Islet precursor cell (in vitro differentiated cells): ENCODE data around the gene GRIN2C.

ENCODE experiments used
- DNase-seq: peaks from one replicate; pipeline ENCODE4 v3.0.0-alpha.2; 2018

The GRIN2C gene

DNA sequence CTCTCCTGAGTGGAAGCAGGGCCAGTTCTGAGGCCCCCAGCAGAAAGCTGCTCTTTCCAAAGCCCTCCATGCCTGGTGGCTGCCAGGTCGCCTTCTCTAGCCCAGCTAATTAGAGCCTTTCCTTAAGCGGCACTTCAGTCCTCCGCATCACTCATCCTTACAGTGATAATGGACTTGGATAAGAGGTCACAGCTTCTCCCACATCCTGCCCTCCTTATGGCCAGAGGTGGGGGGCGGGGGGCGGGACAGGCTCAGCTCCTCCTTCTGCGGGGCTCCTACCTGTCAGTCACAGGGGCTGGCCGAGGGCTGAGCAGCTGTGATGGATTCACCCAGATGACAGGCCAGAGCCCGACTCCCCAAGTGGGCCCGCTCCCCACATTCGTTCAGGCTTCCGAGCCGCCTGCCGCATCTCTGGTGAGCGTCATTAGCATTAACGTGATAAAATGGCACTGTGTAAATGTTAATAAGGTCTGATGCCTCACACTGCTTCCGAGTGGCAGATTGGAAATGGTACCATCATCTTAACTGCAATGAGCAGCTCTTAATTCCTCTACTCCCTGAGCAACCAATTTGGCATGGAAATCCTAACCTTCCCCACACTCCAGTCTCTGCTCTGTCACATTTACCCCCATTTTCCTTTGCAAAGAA lies 41.3 kb downstream of the GRIN2C start:
- no peak for DNase-seq

DNA sequence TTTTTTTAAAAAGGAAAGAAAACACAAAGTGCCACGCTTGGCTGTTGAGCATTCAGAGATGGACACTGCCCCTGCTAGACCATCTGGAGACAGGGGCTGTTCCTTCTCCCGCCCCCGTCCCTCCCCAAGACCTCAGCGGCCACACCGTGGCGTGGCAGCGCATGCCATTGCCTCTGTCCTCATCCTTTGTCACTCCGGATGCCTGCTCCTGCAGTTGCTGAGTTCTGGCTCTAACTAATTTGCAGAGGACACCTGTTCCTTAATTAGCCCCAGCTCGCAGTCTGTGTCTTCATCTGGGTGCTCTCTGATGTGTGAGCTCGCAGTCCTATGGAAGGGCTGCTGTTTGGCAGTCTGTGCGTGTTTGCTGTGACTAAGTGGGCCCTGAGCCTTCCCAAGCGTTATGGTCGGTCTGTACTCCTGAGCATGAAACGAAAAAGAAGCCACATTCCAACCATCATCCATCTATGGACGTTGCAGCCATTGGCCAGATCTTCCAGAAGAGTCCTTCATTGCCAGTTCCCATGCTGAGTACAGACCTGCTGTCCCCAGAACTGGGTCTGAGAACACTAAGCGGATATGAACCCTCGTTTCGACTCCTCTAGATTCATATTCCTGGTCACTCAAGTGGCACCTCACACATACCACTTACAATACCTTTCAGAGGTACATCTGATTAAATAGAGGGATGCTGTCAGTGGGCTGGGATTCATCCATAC lies 42.6 kb downstream of the GRIN2C start:
- no peak for DNase-seq

DNA sequence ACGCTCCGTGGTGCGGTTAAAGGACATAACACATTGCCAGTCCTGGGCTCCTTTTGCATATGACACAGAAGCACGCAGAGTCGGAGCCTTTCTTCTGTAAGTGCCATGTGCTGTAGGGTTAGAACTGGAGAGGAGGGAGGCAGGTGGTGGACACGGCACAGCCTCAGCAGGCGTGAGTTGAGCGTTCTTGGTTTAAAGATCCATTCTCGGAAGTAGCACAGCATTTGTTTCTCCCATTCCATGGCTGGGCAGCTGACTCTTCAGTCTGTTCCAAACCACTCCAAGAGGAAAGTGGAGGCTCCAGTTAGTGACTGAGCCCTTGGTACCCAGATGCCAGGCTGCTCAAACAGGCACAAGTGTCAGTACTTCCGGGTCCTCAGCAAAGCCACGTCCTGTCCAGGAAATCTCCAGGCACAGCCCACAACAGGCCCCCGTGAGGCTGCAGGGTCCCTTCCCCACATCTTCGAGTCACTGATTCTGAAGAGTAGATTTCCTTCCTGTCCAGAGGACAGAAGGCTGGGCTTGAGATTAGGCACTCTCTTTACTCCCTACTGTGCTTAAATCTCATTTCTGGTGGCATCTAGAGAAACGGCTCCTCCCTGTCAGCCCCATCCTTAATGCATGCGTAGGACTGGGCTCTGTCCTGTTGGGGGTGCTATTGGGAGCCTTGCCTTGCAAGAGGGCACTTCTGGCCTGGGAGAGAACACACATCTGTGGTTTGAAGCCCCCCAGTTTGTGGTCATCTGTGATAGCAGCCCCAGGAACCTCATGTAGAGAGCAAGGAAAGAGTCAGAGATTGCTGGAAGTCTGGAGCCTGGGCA lies 43.9 kb downstream of the GRIN2C start:
- DNase-seq, result no peak

DNA sequence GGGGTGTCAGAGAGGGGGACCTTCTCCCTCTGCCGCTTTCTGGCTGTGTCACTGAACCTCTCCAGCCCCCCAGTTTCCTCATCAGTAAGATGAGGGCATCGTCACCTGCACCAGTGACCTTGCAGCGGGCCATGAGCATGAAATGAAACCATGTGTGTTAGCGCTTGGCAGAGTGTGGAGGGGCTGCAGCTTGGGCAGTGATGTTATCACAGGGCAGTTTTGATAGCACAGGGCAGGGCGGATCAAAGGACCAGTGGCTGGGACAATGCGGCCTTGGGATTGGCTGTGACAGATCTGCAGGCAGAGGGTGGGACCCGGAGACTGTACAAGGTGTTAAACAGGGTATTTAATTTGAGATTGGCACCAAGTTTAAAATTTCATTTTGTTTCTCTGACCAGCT lies 44.6 kb downstream of the GRIN2C start:
- DNase-seq, result no peak

DNA sequence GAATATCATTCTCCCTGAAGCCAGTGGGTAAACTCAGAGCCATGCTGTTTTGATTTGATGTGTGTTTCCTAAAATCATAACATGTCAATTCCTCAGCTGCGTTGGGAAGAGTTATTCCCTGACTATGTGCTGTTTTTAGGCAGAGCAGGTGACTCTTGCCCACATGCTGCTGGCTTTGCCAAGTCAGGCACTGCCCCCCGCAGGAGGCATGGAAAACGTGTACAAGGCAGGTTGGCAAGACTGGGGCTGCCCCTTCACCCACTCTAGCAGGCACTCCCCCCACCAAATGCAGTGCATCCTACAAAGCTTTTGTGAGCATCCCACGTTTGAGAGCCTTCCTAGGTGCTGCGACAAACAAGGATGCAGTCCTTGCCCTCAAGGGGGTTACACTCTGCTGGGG lies 45.2 kb downstream of the GRIN2C start:
- no peak for DNase-seq

DNA sequence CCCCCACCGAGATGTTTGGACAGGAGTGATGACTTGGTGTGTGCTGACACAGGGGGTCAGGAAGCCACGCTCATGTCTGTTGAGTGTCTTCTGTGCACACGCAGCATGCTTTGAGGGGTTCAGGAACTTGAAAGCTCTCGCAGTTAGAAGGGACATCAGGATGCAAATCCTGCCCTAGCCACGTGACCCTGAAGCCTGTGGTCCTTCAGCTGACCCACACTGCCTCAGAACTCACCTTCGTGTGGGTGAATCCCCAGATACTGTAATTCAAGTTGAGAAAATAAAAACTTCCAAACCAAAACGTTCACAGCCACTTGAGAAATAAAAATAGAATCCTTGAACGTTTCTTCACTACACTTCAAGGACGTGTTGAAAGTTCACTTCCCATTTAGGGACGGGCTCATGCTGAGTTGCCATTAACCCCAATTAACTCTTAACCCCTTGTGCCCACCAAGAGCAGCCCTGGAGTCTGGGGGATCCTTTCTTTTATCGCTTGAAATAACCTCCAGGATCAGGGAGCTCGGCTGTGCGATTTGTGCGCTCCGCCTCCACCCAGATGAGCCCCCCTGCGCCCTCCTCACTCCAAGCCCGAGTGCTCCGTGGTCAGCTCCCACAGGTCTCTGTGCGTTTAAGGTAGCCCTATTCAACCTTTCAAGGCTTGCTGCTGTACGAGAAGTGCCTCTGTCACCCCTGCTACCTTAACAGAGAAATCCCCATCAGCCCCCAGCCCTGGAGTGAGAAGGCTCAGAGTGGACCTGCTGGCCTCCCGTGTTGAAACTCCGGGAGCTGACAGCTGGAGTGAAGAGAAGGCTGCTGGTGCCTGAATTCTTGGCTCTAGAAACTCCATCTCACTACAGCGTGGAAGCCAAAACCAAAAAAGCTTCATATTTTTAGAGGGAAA lies 47.3 kb downstream of the GRIN2C start:
- DNase-seq, result no peak

DNA sequence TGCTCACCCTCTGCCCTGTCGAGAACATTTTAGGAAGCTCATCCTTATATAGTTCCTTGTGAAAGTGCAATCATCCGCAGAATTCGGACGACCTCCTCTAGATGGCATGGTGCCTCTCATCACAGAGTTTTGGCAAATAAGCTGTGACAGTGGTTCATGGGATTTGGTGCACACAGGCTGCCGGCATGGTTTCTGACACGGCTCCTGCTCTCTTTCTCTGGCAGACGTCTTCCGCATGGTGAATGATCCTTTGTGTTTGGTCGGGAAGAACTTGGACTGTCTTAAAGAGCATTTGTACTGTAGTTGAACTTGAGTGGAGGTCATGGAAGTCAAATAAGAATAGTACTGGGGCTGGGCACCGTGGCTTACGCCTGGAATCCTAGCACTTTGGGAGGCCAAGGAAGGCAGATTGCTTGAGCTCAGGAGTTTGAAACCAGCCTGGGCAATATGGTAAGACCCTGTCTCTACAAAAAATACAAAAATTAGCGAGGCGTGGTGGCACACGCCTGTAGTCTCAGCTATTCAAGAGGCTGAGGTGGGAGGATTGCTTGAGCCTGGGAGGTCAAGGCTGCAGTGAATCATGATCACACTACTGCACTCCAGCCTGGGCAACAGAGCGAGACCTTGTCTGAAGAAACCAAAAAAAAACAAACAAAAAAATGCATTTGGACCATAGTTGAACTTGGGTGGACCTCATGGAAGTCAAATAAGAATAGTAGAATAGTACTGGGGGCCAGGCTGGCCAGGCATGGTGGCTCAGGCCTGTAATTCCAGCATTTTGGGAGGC lies 48.8 kb downstream of the GRIN2C start:
- DNase-seq, result no peak

DNA sequence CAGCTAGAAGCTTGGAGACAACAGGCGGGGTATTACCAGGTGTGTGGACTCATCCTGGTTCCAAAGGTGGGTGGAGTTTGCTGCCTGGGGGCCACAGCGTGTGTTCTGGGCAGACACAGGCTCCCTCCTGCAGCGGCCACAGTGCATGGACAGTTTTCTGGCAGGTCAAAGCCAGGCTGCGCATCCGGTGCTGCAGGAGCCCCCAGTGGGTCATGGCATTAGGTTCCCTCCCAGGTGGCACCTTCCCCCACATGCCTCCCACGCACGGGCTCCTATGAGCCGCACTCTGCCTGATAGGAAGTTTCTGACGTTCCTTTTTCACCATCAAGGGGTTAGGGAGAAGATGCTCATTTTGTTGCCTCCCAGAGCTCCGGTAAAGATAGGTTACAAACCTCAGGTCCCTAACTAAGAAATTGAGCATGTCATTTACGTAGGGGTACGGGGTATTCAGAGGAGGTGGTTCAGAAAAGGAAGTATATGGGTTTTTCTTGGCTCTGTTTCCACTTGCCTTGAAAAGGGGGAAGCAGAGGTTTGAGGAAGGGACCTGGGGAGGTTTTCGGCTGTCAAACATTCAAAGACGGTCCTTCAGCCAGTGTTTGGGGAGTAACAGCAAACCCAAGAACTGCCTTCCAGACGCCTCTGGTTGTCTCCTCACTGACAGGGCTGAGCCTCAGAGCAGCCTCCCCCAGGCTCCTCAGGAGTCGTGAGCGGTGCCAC lies 50.8 kb downstream of the GRIN2C start:
- DNase-seq, result no peak

DNA sequence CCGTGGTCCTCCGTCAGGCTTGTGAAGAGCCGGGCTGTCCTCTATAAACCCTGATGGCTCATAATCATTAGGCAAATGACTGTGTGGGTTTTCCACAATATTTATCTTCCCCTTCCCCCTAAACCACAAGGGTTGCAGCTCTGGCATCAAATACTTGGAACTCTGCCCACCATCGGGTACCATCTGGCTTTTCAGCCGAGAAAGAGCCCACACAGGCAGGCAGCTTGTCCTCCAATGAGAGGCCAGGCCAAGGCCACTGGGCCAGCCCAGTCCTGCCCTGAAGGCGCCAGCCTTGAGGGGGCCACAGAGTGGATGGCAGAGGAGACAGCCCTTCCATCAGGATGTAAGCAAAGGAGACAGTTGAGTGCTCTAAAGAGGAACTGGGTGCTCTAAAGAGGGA lies 51.8 kb downstream of the GRIN2C start:
- no peak for DNase-seq

DNA sequence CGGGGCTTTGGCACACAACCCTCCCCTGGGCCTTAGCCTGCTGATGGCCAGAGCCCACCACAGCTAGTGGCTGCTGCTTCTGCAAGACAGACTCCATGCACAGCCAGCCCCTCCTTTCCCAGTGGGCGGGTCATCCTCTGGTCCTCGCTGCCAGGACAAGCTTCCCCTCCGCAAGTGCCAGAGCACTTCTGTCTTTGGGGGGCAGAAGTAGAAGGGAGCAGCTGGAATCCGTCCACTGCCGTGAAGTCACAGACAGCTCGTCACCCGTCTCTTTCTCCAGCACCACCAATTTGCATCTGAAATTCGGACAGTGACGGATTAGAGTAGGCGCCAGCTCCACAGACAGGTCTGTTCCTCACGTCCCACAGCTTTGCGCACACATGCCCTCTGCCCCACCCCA lies 52.2 kb downstream of the GRIN2C start:
- DNase-seq, result no peak

DNA sequence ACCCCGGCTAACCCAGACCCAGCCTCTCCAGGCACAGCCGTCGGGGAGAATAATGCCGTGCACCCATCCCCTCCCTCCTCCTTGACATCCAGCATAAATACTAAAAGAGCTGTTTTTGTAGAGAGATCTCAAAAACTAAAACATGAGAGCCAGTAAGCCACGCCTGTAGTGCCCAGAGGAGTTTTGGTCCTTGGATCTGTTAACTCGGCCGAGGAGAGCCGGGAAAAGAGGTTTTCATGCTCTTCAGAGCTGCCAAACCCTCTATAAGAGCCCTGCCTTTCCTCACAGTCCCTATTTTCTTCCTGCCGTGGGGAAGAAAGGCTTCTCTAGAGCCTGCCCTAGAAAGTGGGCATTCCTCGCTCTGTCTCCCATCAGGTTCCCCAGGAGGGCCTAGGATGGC lies 53.4 kb downstream of the GRIN2C start:
- no peak for DNase-seq

DNA sequence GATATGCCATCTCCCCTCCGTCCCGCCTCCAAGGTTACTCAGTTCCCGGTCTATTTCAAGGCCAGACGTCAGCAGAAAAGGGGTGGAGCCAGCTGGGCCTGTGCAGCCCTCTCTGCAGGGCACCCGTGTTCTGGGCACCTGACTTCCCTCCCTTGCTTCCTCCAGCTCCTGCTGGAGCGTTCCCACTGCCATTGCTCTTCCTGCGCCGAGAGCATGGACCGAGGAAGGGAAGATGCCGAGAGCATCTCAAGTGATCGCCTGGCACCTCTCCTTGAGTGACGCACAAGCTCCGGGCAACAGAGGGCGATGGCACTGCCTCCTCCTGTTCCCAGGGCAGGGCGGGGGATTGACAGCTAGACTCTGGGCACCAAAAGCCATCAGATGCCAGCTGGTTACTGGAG lies 54.1 kb downstream of the GRIN2C start:
- DNase-seq, result no peak

DNA sequence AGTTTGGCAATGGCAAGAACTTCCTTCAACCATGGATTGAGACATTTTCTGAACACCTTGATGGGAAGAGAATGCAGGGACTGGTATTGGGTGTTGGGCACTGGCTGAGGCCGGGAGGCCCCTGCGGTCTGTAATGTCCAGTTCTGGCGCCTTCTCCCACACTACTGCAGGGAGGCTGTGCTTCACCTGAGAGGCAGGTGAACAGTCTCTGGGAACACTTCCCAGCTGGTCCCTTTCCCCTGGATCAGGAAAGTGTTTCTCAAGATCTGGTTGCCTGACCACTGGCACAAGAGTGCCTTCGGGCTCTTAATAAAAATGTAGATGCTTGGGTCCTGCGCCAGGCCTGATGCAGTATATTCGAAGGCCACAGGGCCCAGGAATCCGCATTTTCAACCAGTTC lies 55.0 kb downstream of the GRIN2C start:
- DNase-seq, result no peak

DNA sequence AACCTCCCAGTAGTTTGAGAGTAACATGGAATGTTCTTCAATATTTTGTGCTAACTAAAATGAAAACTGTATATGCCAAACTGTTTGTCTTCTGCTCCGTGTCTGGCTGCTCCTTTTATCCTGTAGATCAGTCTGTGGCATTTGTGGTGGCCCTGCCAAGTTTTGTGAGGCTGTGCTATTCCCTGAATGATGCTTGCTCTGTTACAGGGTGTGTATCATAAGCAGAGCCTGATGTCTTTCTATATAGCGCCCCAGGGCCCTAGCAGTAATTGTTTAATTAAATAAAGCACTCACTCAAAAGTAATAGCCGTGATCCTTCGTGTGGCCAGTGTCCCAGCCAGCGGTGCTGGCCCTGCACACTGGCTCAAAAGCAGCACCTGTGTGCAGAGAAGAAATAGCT lies 55.7 kb downstream of the GRIN2C start:
- no peak for DNase-seq

DNA sequence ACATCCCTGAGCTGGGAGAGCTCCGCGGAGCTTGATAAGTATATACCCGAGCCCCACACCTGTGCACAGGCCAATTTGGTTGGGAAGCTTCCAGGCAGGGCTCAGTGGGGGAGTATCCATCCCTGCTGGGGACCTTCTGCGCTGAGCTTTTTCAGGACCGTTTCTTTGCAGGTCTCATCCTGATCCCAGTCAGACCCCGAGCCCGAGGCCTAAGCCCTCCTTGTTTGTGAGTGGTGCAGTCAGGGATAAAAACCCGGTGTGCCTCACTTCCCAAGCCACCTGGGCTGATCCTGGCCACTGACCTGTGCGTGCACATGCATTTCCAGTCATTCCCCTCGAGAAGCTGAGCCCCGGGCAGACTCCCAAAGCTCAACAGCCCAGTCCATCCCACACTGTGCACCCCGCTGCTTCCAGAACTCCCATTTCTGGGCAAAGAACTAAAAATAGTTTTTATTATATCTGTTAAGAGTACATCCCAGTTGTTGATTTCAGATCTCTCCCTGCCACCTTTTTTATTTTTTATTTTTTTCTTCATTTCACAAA lies 56.2 kb downstream of the GRIN2C start:
- no peak for DNase-seq

DNA sequence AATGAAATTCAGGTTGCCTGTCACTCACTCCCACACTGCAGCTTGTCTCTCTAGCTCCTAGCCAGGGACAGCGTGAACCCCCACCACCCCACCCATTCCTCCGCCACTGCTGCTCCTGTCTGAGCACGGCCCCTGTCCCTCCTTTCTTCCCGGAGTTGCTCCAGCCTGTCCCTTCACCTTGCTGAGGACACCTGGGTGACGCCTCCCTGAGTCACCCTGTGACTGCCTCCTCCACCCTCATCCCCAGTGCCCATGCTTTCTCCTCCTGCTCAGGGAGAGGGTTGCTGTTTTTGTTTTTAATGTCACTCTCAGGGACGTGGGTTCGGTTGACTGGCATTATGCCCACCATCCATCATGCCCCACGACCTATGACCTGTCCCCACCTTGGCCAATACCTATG lies 57.8 kb downstream of the GRIN2C start:
- DNase-seq, result no peak

DNA sequence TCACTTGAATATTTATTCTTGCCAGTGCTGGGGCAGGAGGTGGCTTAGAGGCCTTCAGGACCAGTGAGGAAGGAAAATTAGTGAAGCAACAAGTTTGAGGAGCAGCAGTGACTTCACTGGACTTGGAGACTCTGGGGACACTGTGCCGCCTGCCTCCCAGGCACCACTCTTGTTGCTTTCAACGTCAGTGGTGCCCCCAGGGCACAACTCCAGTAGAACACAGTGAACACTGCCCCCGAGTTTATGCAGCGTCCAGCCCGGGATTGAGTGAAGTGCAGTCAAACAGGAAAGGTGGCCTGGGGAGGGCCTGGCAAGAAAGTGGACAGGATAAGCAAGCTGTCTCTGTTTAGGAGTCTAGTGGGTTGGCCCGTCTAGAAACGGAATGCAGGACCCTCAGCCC lies 59.2 kb downstream of the GRIN2C start:
- no peak for DNase-seq

DNA sequence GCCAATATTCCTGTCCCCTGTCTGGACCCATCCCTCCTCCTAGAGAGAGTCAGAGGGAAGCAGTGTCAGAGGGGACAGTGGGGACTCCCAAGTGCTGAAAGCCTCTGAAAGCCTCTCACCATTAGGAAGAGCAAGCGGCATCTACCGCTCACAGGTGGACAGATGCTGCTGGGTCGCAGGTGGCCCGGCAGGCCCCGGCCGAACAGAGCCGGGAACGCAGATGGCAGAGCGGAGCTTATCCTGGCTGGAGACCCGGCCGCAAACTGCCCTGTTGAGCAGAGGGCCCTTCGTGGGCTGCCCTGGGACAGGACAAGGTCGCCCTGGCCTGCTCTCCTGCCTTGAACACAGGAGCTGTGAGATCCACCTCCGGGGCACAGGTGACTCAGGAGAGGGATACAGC lies 60.6 kb downstream of the GRIN2C start:
- no peak for DNase-seq

DNA sequence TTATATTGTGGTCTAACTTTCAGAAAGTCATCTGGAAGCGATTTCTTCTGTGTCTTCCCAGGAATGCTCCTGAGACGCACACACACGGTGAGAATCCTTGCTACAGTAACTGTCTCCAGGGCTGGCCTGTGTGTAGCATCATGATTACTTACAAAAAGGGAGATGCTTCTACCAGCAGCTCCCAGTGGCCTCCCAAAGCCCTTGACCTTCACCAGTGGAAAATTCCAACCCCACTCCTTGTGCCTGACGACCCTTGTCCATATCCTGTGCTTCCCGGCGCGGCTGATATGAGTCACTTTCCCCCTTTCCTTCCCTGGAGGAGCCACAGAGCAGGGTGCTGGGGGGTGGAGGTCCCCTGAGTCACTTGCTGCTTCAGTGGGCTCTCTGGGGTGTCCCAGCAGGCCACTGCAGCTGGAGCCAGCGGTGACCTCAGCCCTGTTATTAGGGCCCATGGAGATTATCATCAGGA lies 61.4 kb downstream of the GRIN2C start:
- no peak for DNase-seq

DNA sequence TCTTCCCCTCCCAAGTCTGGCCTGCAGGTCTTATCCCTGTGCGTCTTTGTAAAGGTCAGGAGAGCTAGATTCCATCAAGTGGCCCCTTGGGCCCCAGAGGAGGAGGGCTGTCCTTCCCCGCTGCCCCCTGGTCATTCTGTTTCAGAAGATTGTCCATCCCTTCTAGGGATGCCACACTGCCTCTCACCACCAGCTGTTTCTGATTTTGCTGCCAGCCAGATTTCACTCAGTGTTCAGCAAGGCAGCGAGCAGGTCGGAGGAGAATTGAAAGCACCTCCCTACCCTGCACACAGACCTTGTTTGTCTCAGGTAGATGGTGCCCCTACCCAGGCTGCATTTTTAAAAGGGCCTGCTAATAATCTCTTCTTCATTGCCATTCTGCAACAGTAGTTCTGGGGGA lies 61.9 kb downstream of the GRIN2C start:
- DNase-seq, result no peak

DNA sequence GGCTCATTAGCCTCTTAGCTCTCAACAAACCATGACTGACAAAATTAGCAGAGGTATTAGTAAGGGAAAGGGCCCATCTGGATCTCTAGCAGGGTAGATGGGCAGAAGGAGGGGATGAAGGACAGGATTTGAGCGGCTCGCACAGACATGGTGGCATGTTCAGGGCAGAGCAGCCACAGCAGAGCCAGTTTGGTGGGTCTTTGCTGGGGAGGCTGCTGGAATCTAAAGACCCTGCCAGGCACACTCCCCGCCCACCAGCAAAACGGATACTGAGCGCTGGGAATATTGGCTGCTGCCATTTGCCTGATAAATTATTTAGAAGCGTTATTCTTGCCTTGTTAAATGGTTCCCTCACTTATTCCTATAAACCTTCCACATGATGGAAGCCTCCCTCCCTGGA lies 62.8 kb downstream of the GRIN2C start:
- DNase-seq, result no peak
